NB4 (cell line): ENCODE results near the gene HABP4.

Experiments used
- DNase-seq: peaks from one replicate; pipeline ENCODE4 v3.0.0; 2010; ENCODE audit warnings: low read depth
- H3K4me3 ChIP-seq: one replicate; pipeline ENCODE4 v1.5.1; 2011; ENCODE audit warnings: mild to moderate bottlenecking, low read depth, low read length, moderate library complexity
- MYC ChIP-seq: IDR thresholded peaks from 2 replicates; pipeline ENCODE4 v1.6.1; 2011; ENCODE audit warnings: low read depth, low read length
- POLR2A ChIP-seq: IDR thresholded peaks from 2 replicates; pipeline ENCODE4 v1.6.1; 2011; ENCODE audit warnings: mild to moderate bottlenecking; ENCODE audit not compliant: insufficient read length; ENCODE audit errors: extremely low read depth
- TF ChIP-seq, protein P1 (sequence below): IDR thresholded peaks from one replicate; pipeline ENCODE4 v1.5.1; 2012; ENCODE audit warnings: low read depth, low read length
- TF ChIP-seq, protein P2 (sequence below): IDR thresholded peaks from 2 replicates; pipeline ENCODE4 v1.6.1; 2011; ENCODE audit warnings: low read depth, low read length

HABP4 gene

DNA sequence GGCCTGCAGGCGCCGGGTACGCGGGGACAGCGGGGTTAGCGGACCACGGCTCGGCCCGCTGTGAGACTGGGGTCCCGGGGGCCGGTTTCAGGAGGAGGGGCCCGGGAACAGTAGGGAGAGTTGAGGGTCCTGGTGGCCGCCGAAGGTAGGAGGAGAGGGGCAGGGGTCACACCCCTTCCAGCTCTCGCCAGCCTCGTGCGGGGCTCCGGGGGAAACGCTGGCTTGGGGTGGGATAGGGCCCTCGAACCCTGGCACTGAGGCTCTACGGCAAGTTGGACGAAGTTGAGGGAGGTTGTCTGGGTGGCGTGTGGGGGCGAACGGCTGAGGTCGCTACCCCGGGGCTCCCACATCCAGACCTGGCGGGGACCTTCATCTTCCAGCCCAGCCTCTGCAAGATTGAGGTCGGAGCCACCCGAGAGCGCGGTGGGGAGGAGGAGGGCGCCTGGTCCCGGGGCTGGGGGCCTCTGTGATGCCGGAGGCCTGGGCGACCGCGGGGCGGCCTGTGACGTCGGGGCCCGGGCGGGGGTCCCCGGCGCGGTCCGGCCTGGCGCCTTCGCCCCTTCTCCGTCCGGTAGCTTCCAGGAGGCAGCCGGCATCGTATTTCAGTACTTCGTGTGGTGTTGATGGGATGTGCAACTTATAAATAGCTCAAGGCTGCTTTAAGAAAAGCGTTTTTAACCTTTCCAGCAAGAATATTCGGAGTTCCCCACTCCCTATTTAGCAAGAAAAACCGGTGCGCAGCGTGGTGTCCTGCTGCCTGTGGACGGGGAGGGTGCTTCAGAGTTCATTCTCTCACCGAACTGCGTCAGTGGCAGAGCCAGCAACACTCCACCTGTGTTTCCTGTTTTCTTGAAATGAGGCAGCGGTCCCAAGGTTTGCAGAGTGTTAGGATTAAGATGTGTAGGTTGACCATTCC lies 902 bp downstream of the HABP4 start:
- peak overlapping the region; percentile 49 for H3K4me3 ChIP-seq
- DNase-seq, result peak; percentile 24
- TF ChIP-seq MYC (no peak), POLR2A (no peak)
- TF ChIP-seq, protein P1, sequence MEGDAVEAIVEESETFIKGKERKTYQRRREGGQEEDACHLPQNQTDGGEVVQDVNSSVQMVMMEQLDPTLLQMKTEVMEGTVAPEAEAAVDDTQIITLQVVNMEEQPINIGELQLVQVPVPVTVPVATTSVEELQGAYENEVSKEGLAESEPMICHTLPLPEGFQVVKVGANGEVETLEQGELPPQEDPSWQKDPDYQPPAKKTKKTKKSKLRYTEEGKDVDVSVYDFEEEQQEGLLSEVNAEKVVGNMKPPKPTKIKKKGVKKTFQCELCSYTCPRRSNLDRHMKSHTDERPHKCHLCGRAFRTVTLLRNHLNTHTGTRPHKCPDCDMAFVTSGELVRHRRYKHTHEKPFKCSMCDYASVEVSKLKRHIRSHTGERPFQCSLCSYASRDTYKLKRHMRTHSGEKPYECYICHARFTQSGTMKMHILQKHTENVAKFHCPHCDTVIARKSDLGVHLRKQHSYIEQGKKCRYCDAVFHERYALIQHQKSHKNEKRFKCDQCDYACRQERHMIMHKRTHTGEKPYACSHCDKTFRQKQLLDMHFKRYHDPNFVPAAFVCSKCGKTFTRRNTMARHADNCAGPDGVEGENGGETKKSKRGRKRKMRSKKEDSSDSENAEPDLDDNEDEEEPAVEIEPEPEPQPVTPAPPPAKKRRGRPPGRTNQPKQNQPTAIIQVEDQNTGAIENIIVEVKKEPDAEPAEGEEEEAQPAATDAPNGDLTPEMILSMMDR, result no peak
- TF ChIP-seq, protein P2, sequence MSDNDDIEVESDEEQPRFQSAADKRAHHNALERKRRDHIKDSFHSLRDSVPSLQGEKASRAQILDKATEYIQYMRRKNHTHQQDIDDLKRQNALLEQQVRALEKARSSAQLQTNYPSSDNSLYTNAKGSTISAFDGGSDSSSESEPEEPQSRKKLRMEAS, result no peak

- DNase-seq, result no peak
- TF ChIP-seq, protein P1, result no peak
- no peak overlapping the region for H3K4me3 ChIP-seq
Measured at GRCh38 chr9:96453625-96454024, 3.7 kb downstream of the HABP4 start.

- no peak for TF ChIP-seq MYC
- no peak for DNase-seq
- no peak overlapping the region for H3K4me3 ChIP-seq
Measured at GRCh38 chr9:96457266-96457665, 7.3 kb downstream of the HABP4 start.

DNA sequence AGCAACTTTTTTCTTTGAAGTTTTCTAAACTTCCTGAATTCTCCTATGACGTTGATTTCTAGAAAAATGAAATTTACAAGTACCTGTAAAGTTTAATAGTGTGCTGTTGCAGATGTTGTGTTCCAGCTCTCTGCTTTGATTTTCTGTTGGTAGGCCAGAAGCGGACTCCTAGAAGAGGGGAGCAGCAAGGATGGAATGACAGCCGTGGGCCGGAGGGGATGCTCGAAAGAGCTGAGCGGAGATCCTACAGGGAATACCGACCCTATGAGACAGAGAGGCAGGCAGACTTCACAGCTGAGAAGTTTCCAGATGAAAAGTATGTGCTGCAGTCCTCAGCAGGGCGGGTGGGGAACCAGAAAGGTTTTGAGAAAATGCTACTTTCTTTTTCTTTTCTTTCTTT lies 8.3 kb downstream of the HABP4 start:
- TF ChIP-seq POLR2A (no peak), MYC (no peak)
- TF ChIP-seq, protein P1, result no peak
- TF ChIP-seq, protein P2, result no peak
- H3K4me3 ChIP-seq, result no peak overlapping the region
- no peak for DNase-seq

DNA sequence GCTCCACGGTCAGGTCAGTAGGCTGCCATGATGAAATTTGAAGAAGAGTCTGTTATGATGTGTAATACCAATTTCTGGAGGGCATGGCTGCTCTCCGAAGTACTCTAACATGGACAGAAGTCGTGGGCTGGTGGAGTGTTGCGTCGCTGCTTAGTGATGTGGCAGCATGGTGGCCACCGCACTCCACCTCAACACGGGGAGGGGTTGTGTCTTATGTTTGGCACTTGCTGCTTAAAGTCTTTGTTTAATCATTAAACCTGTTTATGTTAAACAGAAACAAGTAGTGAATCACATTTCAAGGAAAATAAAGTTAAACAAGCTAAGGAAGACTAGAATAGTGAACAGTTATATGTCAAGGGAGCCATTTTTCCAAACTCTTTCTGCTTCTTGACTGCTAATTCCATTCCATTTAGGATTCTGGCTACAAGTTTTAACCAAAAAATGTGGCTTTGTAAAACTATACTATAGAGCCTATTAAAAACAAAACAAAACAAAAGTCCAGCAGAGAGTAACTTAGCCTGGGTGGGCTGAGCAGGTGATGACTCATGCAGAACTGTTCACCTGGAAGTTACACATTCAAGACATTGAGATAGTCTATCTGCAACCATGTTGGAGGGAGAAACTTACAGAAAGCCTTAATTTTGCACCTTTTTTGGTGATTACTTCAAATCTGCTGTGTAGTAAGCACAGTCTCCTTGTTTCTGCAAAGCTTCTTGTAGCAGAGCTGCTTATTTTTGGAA lies 9.5 kb downstream of the HABP4 start:
- no peak for TF ChIP-seq POLR2A
- TF ChIP-seq, protein P2, result no peak
- TF ChIP-seq, protein P1, result no peak
- no peak for TF ChIP-seq MYC
- H3K4me3 ChIP-seq, result no peak overlapping the region
- DNase-seq, result no peak

DNA sequence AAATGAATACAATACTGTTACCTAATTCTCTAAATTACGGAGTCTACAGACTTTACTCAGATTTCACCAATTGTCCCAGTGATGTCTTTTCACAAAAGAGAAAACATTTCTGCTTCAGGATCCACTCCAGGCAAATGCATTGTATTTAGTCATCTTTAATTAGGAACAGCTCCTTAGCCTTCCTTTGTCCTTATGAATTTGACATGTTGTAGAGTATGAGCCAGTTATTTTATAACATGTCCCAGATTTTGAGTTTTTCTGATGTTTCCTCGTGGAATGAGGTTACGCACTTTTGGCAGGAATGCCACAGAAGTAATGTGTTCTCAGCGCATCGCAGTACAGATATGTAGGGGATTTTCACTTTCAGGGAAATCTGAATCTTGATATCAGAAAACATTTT lies 10.5 kb downstream of the HABP4 start:
- no peak for TF ChIP-seq MYC
- TF ChIP-seq POLR2A, result no peak
- TF ChIP-seq, protein P2, result no peak
- TF ChIP-seq, protein P1, result no peak

More for the DNA sequence above, 10.5 kb downstream of the HABP4 start:
- DNase-seq, result no peak
- no peak overlapping the region for H3K4me3 ChIP-seq
